ENCODE data around the gene UBLCP1.
"Not testable (repeated sequence)": the region's sequence is repeated elsewhere in the genome, so short reads cannot be mapped to it uniquely, and the experiment has no call there.

The UBLCP1 gene

GRCh38 chr5:159262859-159263568 lies at the start of gene UBLCP1:
Gene UBLCP1 (plus strand): TSS chr5:159263290. CDS start chr5:159268916, 5,626 bp downstream.
- peak; percentile 67 to 92 for DNase-seq

- DNase-seq: no peak
Measured at GRCh38 chr5:159214486-159215271, 48.4 kb upstream of the UBLCP1 start.

- DNase-seq: no peak
Measured at GRCh38 chr5:159215886-159216285, 47.2 kb upstream of the UBLCP1 start.

- no peak for DNase-seq
Measured at GRCh38 chr5:159216454-159216853, 46.6 kb upstream of the UBLCP1 start.

- no peak for DNase-seq
Measured at GRCh38 chr5:159217236-159217635, 45.9 kb upstream of the UBLCP1 start.

GRCh38 chr5:159218595-159219023 lies 44.5 kb upstream of the UBLCP1 start:
- no peak for DNase-seq

- no peak for DNase-seq
Measured at GRCh38 chr5:159220206-159220605, 42.9 kb upstream of the UBLCP1 start.

- DNase-seq: no peak
Measured at GRCh38 chr5:159223469-159223868, 39.6 kb upstream of the UBLCP1 start.

GRCh38 chr5:159224471-159224870 lies 38.6 kb upstream of the UBLCP1 start:
- no peak for DNase-seq

GRCh38 chr5:159226451-159226850 lies 36.6 kb upstream of the UBLCP1 start:
- no peak for DNase-seq

GRCh38 chr5:159227452-159227851 lies 35.6 kb upstream of the UBLCP1 start:
- DNase-seq: no peak

GRCh38 chr5:159228097-159228496 lies 35.0 kb upstream of the UBLCP1 start:
- not testable (repeated sequence) for DNase-seq

- no peak for DNase-seq
Measured at GRCh38 chr5:159230657-159231056, 32.4 kb upstream of the UBLCP1 start.

GRCh38 chr5:159231167-159231566 lies 31.9 kb upstream of the UBLCP1 start:
- no peak for DNase-seq

GRCh38 chr5:159235871-159236520 lies 27.1 kb upstream of the UBLCP1 start:
- DNase-seq: not testable (repeated sequence)

- peak; percentile 71 to 94 for DNase-seq
Measured at GRCh38 chr5:159240301-159240870, 22.7 kb upstream of the UBLCP1 start.

- no peak for DNase-seq
Measured at GRCh38 chr5:159241946-159242552, 21.0 kb upstream of the UBLCP1 start.

- DNase-seq: no peak
Measured at GRCh38 chr5:159242656-159243055, 20.4 kb upstream of the UBLCP1 start.

GRCh38 chr5:159243385-159243784 lies 19.7 kb upstream of the UBLCP1 start:
- no peak for DNase-seq

- no peak for DNase-seq
Measured at GRCh38 chr5:159244163-159244562, 18.9 kb upstream of the UBLCP1 start.

- DNase-seq: no peak
Measured at GRCh38 chr5:159244890-159245289, 18.2 kb upstream of the UBLCP1 start.

GRCh38 chr5:159249158-159249557 lies 13.9 kb upstream of the UBLCP1 start:
- no peak for DNase-seq

- DNase-seq: no peak
Measured at GRCh38 chr5:159252195-159252594, 10.9 kb upstream of the UBLCP1 start.
